Spleen (tissue), 11 donors: ENCODE results near the gene DYDC2. TPM values are rescaled to one million over a fixed set of nuclear protein-coding genes. Genes with fewer than 3 reads are reported as not detected.

Experiments used
- DNase-seq: peaks from one replicate; pipeline ENCODE4 v3.0.0-alpha.2; 2020
- H3K27ac ChIP-seq, 8 donors: fragments of 200-600 bp; sonication (generic) in 7 of 8; 1 replicate in 4 of 8; 2 replicates in 4 of 8; pipeline versions ENCODE4 v1.5.0 to v1.8.0; 2016 to 2021; ENCODE audit warnings: inconsistent platforms in 4 of 8, mild to moderate bottlenecking in 4 of 8, moderate library complexity in 1 of 8
- H3K27me3 ChIP-seq, 7 donors: fragments of 200-600 bp; sonication (generic) in 6 of 7; replicated peaks in 1 of 7; 1 replicate in 4 of 7; 2 replicates in 3 of 7; pipeline versions ENCODE4 v1.5.0 to v1.8.0; 2016 to 2021; ENCODE audit warnings: inconsistent platforms in 3 of 7, mild to moderate bottlenecking in 1 of 7
- H3K36me3 ChIP-seq, 6 donors: fragments of 200-600 bp; sonication (generic) in 5 of 6; 1 replicate in 4 of 6; 2 replicates in 2 of 6; pipeline versions ENCODE4 v1.5.0 to v1.8.0; 2016 to 2021; ENCODE audit warnings: inconsistent platforms in 2 of 6
- H3K4me1 ChIP-seq, 6 donors: fragments of 200-600 bp; sonication (generic) in 5 of 6; 1 replicate in 3 of 6; 2 replicates in 3 of 6; pipeline versions ENCODE4 v1.5.0 to v1.8.0; 2016 to 2021; ENCODE audit warnings: inconsistent platforms in 3 of 6
- H3K4me3 ChIP-seq, 8 donors: fragments of 200-600 bp; sonication (generic) in 7 of 8; 1 replicate in 4 of 8; 2 replicates in 4 of 8; pipeline versions ENCODE4 v1.5.0 to v1.8.0; 2016 to 2021; ENCODE audit warnings: inconsistent platforms in 4 of 8, mild to moderate bottlenecking in 4 of 8, moderate library complexity in 2 of 8
- H3K9me3 ChIP-seq, 8 donors: fragments of 200-600 bp; sonication (generic) in 7 of 8; 1 replicate in 4 of 8; 2 replicates in 4 of 8; pipeline versions ENCODE4 v1.5.0 to v1.8.0; 2016 to 2021; ENCODE audit warnings: inconsistent platforms in 4 of 8
- POLR2A ChIP-seq, 3 donors: fragments of 450-650 bp; IDR thresholded peaks; one replicate each; pipeline ENCODE4 v1.5.1; 2017; ENCODE audit warnings: antibody characterized with exemption in 3 of 3, mild to moderate bottlenecking in 1 of 3
- POLR2AphosphoS5 ChIP-seq, 3 donors: sonication (generic); formaldehyde crosslinking; IDR thresholded peaks; one replicate each; pipeline ENCODE4 v1.5.1; 2017; ENCODE audit warnings: antibody characterized with exemption in 3 of 3
- WGBS, 5 donors: extraction: QIAGEN DNeasy Blood & Tissue Kit in 3 of 5; methylation state at CpG; one replicate each; pipeline versions ENCODE4 v1.1.5 to v1.1.7; 2013 to 2018; 5-methylcytosine and 5-hydroxymethylcytosine counted together
- intact Hi-C: fragments of 100-400 bp; cut with DNase I; formaldehyde crosslinking; loops from one replicate; pipeline ENCODE4 v1.15.0; 2023; ENCODE audit warnings: low total_unique reads
- polyA plus RNA-seq, 3 donors: library from polyadenylated mRNA; stranded (reverse); fragments of 200-250 nt; gene quantifications; one replicate each; pipeline ENCODE4 v1.2.1, GENCODE V29; 2013
- total RNA-seq, 7 donors: library from RNA; depleted of rRNA in 3 of 7; stranded (reverse); fragments of >200 nt in 3 of 7; fragmentation: NEBNext Ultra II Directional in 4 of 7; extraction: Animal tissue kit (Norgen Biotek cat#: 25700) in 4 of 7; gene quantifications; one replicate each; pipeline versions ENCODE4 v1.1.0 to v1.2.1, GENCODE V29; 2016 to 2021
- TF ChIP-seq, protein P1 (sequence below), 11 experiments: fragments of 200-600 bp in 7 of 11; fragments of 450-650 bp in 4 of 11; sonication (generic) in 4 of 11; IDR thresholded peaks in 8 of 11; conservative IDR thresholded peaks in 3 of 11; 1 replicate in 7 of 11; 2 replicates in 4 of 11; pipeline versions ENCODE4 v1.4.0 to v1.8.0; 2016 to 2021; ENCODE audit warnings: antibody characterized with exemption in 11 of 11, inconsistent platforms in 4 of 11, mild to moderate bottlenecking in 1 of 11
- donor health status: healthy with polysubstance abuse.
- donor health status: DM: no; HTN: no; CAD: no; lungs with moderate emphysema.
- donor health status: DM: no; HTN: no; CAD: no.
- donor health status: Bipolar disorder and iron deficiency.
- donor health status: healthy.
- donor health status: DM: no; HTN: no; CAD: no.
- donor health status: DM: yes; HTN: yes; CAD: no.

The DYDC2 gene
- total and polyA plus RNA-seq, 10 donors: not detected

DNA sequence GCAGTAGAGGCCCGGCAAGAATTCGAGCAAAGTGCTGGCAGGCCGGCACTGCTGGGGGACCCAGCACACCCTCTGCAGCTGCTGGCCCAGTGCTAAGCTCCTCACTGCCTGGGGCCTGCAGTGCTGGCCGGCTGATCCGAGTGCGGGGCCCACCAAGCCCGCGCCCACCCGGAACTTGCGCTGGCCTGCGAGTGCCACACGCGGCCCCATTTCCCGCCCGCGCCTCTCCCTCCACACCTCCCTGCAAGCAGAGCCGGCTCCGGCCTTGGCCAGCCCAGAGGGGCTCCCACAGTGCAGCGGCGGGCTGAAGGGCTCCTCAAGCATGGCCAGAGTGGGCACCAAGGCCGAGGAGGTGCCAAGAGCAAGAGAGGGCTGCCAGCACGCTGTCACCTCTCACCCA, 3.1 kb downstream of the DYDC2 start:
- Histone ChIP-seq H3K4me1 (peaks cover 0 to 17% (median 8%) of the 10 kb centered on the region in 6 donors), H3K4me3 (no peak overlapping the region), H3K27ac (no peak overlapping the region), H3K36me3 (no peaks in the 10 kb centered on the region), H3K27me3 (peaks cover 0 to 44% (median 13%) of the 10 kb centered on the region in 7 donors), H3K9me3 (no peaks in the 10 kb centered on the region)
- WGBS, 5 donors: 90 to 95% (median 94%) methylated on average over 9 to 22 of the region's 22 CpGs
- DNase-seq: no peak
- intact Hi-C loops: no loop called here
- TF ChIP-seq, protein P1, sequence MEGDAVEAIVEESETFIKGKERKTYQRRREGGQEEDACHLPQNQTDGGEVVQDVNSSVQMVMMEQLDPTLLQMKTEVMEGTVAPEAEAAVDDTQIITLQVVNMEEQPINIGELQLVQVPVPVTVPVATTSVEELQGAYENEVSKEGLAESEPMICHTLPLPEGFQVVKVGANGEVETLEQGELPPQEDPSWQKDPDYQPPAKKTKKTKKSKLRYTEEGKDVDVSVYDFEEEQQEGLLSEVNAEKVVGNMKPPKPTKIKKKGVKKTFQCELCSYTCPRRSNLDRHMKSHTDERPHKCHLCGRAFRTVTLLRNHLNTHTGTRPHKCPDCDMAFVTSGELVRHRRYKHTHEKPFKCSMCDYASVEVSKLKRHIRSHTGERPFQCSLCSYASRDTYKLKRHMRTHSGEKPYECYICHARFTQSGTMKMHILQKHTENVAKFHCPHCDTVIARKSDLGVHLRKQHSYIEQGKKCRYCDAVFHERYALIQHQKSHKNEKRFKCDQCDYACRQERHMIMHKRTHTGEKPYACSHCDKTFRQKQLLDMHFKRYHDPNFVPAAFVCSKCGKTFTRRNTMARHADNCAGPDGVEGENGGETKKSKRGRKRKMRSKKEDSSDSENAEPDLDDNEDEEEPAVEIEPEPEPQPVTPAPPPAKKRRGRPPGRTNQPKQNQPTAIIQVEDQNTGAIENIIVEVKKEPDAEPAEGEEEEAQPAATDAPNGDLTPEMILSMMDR (IDR thresholded peaks at IDR 0.05 in 8 of 11, conservative IDR thresholded peaks at IDR 0.05 in 3 of 11): no peak
- TF ChIP-seq POLR2A (IDR thresholded peaks at IDR 0.05) (no peak), POLR2AphosphoS5 (IDR thresholded peaks at IDR 0.05) (no peak)

DNA sequence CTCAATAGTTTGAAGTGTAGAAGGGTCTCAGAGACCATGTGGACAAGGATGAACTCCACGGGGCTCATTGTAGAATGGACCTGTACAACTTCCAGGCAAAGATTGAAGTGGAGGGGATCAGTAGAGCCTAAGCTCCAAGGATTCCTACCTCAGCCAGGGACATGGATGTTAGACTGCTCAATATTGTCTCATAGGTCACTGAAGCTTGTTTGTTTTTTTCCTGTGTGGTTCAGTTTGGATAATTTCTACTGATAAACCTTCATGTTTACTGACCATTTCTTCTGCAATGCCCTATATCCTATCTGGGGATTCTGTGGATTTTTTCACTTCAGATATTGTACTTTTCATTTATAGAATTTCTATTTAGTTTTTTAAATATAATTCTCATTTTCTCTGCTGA, 8.9 kb downstream of the DYDC2 start:
- TF ChIP-seq POLR2A (IDR thresholded peaks at IDR 0.05): no peak
- TF ChIP-seq, protein P1 (IDR thresholded peaks at IDR 0.05 in 8 of 11, conservative IDR thresholded peaks at IDR 0.05 in 3 of 11): no peak
- TF ChIP-seq POLR2AphosphoS5 (IDR thresholded peaks at IDR 0.05): no peak
- Histone ChIP-seq H3K4me1 (no peaks in the 10 kb centered on the region), H3K4me3 (no peak overlapping the region), H3K27ac (no peak overlapping the region), H3K9me3 (peaks cover 0 to 33% (median 22%) of the 10 kb centered on the region in 8 donors), H3K27me3 (no peaks in the 10 kb centered on the region), H3K36me3 (no peaks in the 10 kb centered on the region)
- no peak for DNase-seq
- 0 to 70% (median 3%) methylated on average over 1 of the region's 1 CpG for WGBS, 5 donors
- intact Hi-C loops: no loop called here

DNA sequence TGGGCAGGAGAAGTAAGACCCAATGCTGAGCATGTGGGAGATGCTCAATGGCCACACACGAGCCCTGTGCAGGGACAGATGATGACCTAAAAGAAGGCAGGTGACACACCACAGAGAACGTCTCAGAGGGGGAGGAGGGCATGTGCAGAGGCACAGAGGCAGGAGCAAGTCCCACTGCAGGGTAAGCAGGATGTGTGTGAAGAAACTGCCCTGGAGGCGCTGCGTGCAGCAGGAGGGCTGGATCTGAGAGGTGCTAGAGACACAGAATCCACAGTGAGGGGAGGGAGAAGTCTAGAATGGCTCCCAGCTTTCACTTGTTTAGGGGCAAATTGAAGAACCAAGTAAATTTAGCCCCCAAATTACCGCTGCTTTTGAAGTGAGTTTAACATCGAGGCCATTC, 14.9 kb downstream of the DYDC2 start:
- Histone ChIP-seq H3K4me3 (no peak overlapping the region), H3K4me1 (no peaks in the 10 kb centered on the region), H3K27ac (no peak overlapping the region), H3K36me3 (no peaks in the 10 kb centered on the region), H3K9me3 (peaks cover 0 to 27% (median 19%) of the 10 kb centered on the region in 8 donors), H3K27me3 (no peaks in the 10 kb centered on the region)
- 59 to 80% (median 73%) methylated on average over 6 of the region's 6 CpGs for WGBS, 5 donors
- no peak for DNase-seq
- TF ChIP-seq POLR2A (IDR thresholded peaks at IDR 0.05) (no peak), POLR2AphosphoS5 (IDR thresholded peaks at IDR 0.05) (no peak)
- TF ChIP-seq, protein P1 (IDR thresholded peaks at IDR 0.05 in 8 of 11, conservative IDR thresholded peaks at IDR 0.05 in 3 of 11): no peak
- intact Hi-C loops: no loop called here

DNA sequence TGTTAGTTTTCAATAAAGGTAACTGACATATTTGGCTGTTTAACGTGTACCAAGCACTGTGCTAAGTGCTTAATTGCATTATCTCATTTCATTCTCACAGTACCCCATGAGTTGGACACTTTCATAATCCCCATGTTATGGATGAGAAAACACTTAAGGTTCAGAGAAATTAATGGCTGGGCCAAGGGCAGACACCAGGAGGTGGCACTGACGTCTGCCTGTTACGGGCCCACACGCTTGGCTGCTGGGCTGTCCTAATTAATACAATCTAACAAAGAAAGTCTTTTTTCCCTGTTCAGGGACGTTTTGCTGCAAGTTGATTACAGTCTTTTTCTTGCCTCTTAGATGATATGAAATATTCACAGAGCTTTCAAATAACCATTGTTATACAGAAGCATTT, 16.1 kb downstream of the DYDC2 start:
- H3K4me1 ChIP-seq: no peaks in the 10 kb centered on the region
- H3K27me3 ChIP-seq: no peaks in the 10 kb centered on the region
- no peak overlapping the region for H3K27ac ChIP-seq
- H3K9me3 ChIP-seq: peaks cover 0 to 15% (median 7%) of the 10 kb centered on the region in 8 donors
- WGBS, 5 donors: 79 to 86% (median 82%) methylated on average over 5 of the region's 5 CpGs
- no peaks in the 10 kb centered on the region for H3K36me3 ChIP-seq
- TF ChIP-seq, protein P1 (IDR thresholded peaks at IDR 0.05 in 8 of 11, conservative IDR thresholded peaks at IDR 0.05 in 3 of 11): no peak
- TF ChIP-seq POLR2AphosphoS5 (IDR thresholded peaks at IDR 0.05) (no peak), POLR2A (IDR thresholded peaks at IDR 0.05) (no peak)
- intact Hi-C loops: no loop called here
- no peak for DNase-seq
- no peak overlapping the region for H3K4me3 ChIP-seq
